CD14-positive monocyte (primary cell): ENCODE results near the gene KIDINS220. TPM values are rescaled to one million over a fixed set of nuclear protein-coding genes. Genes with fewer than 3 reads are reported as not detected.

Experiments
- DNase-seq, 3 donors: peaks; one replicate each; pipeline ENCODE4 v3.0.0-alpha.2; 2011 to 2022
- H2AFZ ChIP-seq: 2 replicates; pipeline ENCODE4 v1.6.0; 2012; ENCODE audit warnings: mild to moderate bottlenecking, low read depth, low read length, inconsistent platforms; ENCODE audit not compliant: insufficient read depth, poor library complexity, severe bottlenecking
- H3K27ac ChIP-seq, 2 donors: 1 replicate in 1 of 2; 2 replicates in 1 of 2; pipeline ENCODE4 v1.5.1; 2012 to 2013; ENCODE audit warnings: low read length in 2 of 2, control low read depth in 1 of 2, inconsistent platforms in 1 of 2, low read depth in 1 of 2, mild to moderate bottlenecking in 1 of 2
- H3K27me3 ChIP-seq, 2 donors: one replicate each; pipeline versions ENCODE4 v1.6.0 to v1.6.1; 2011 to 2013; ENCODE audit warnings: low read length in 2 of 2; ENCODE audit not compliant: control insufficient read depth in 2 of 2, insufficient read depth in 2 of 2
- H3K36me3 ChIP-seq, 2 donors: replicated peaks in 1 of 2; 1 replicate in 1 of 2; 2 replicates in 1 of 2; pipeline versions ENCODE4 v1.5.1 to v1.6.1; 2012 to 2013; ENCODE audit warnings: low read length in 2 of 2, control low read depth in 1 of 2, inconsistent platforms in 1 of 2, mild to moderate bottlenecking in 1 of 2; ENCODE audit not compliant: insufficient read depth in 2 of 2, control insufficient read depth in 1 of 2
- H3K4me1 ChIP-seq, 2 donors: 1 replicate in 1 of 2; 2 replicates in 1 of 2; pipeline versions ENCODE4 v1.5.1 to v1.6.1; 2012 to 2013; ENCODE audit warnings: low read length in 2 of 2, control low read depth in 1 of 2, inconsistent platforms in 1 of 2, mild to moderate bottlenecking in 1 of 2, moderate library complexity in 1 of 2; ENCODE audit not compliant: insufficient read depth in 2 of 2, control insufficient read depth in 1 of 2
- H3K4me2 ChIP-seq: replicated peaks from 2 replicates; pipeline ENCODE3; 2012; ENCODE audit warnings: low read length, moderate library complexity, mild to moderate bottlenecking; ENCODE audit not compliant: poor library complexity, severe bottlenecking; ENCODE audit errors: extremely low read depth
- H3K4me3 ChIP-seq, 3 experiments: fragments of 200-600 bp in 1 of 3; sonication (generic) in 1 of 3; replicated peaks in 1 of 3; 1 replicate in 2 of 3; 2 replicates in 1 of 3; pipeline ENCODE4 v1.5.1; 2011 to 2013; ENCODE audit warnings: low read length in 3 of 3, mild to moderate bottlenecking in 3 of 3, control low read depth in 2 of 3, low read depth in 2 of 3, inconsistent platforms in 1 of 3, moderate library complexity in 1 of 3
- H3K79me2 ChIP-seq: 2 replicates; pipeline ENCODE4 v1.6.0; 2012; ENCODE audit warnings: mild to moderate bottlenecking, control low read depth, inconsistent platforms, low read length, moderate library complexity; ENCODE audit not compliant: insufficient read depth
- H3K9ac ChIP-seq: 2 replicates; pipeline ENCODE4 v1.6.0; 2017; ENCODE audit warnings: low read length, mild to moderate bottlenecking; ENCODE audit not compliant: insufficient read depth, poor library complexity, severe bottlenecking
- H3K9me3 ChIP-seq, 2 donors: replicated peaks in 1 of 2; 1 replicate in 1 of 2; 2 replicates in 1 of 2; pipeline versions ENCODE4 v1.5.1 to v1.6.1; 2012 to 2013; ENCODE audit warnings: low read length in 2 of 2, control low read depth in 1 of 2; ENCODE audit not compliant: control insufficient read depth in 1 of 2, insufficient read depth in 1 of 2
- H4K20me1 ChIP-seq: 2 replicates; pipeline ENCODE4 v1.6.0; 2012; ENCODE audit warnings: mild to moderate bottlenecking, low read length, control low read depth, moderate library complexity; ENCODE audit not compliant: insufficient read depth
- H3K27ac Mint-ChIP-seq, 7 donors: one replicate each; pipeline ENCODE4 v1.8.0; 2020; ENCODE audit warnings: mild to moderate bottlenecking in 7 of 7, mixed read lengths in 7 of 7, moderate library complexity in 6 of 7, inconsistent platforms in 2 of 7
- H3K27me3 Mint-ChIP-seq, 3 donors: one replicate each; pipeline ENCODE4 v1.8.0; 2021 to 2022; ENCODE audit warnings: low read depth in 3 of 3, mild to moderate bottlenecking in 3 of 3, mixed read lengths in 3 of 3, moderate library complexity in 3 of 3, inconsistent platforms in 1 of 3
- H3K36me3 Mint-ChIP-seq, 2 donors: one replicate each; pipeline ENCODE4 v1.8.0; 2020; ENCODE audit warnings: mixed read lengths in 2 of 2, inconsistent platforms in 1 of 2, mild to moderate bottlenecking in 1 of 2
- H3K4me1 Mint-ChIP-seq: one replicate; pipeline ENCODE4 v1.8.0; 2020; ENCODE audit warnings: mild to moderate bottlenecking, mixed read lengths
- H3K4me3 Mint-ChIP-seq, 2 donors: one replicate each; pipeline ENCODE4 v1.8.0; 2020; ENCODE audit warnings: mild to moderate bottlenecking in 2 of 2, mixed read lengths in 2 of 2, moderate library complexity in 1 of 2
- H3K9me3 Mint-ChIP-seq, 7 donors: one replicate each; pipeline ENCODE4 v1.8.0; 2020 to 2022; ENCODE audit warnings: mixed read lengths in 7 of 7, mild to moderate bottlenecking in 6 of 7, moderate library complexity in 6 of 7, inconsistent platforms in 2 of 7
- WGBS: methylation state at CpG from one replicate; pipeline ENCODE4 v1.1.5; 2013; ENCODE audit warnings: missing lambda C conversion rate; ENCODE audit not compliant: insufficient coverage; 5-methylcytosine and 5-hydroxymethylcytosine counted together
- intact Hi-C, 2 donors: fragments of 100-400 bp; cut with micrococcal nuclease; formaldehyde crosslinking; loops; one replicate each; pipeline versions ENCODE4 v1.15.0 to v1.15.1; 2023
- polyA plus RNA-seq, 3 donors: library from polyadenylated mRNA; depleted of rRNA in 1 of 3; unstranded in 2 of 3; stranded (reverse) in 1 of 3; fragments of 300-500 nt in 2 of 3; fragments of >200 nt in 1 of 3; fragmentation: Illumina TruSeq in 2 of 3; gene quantifications; 1 replicate in 2 of 3; 2 replicates in 1 of 3; pipeline ENCODE4 v1.2.3, GENCODE V29; 2012 to 2021
- TF ChIP-seq, protein P1 (sequence below): fragments of 200-600 bp; IDR thresholded peaks from one replicate; pipeline ENCODE4 v1.8.0; 2022; ENCODE audit warnings: antibody characterized with exemption, mild to moderate bottlenecking

The KIDINS220 gene
- polyA plus RNA-seq, 3 donors: 12.1 to 26.7 (median 26.3) TPM

- intact Hi-C loops: loop anchor here (5.0 to 10.0 kb wide), 13 partner anchors 38 to 1585 kb away; no protein-coding TSS in a partner anchor
- peak overlapping the region; percentile 66 to 74 for H3K4me3 Mint-ChIP-seq
- Histone ChIP-seq H3K9me3 (peaks cover 10 to 12% of the 10 kb centered on the region in 2 donors), H3K79me2 (peaks cover 33% of the 10 kb centered on the region), H3K4me1 (peaks cover 44 to 50% of the 10 kb centered on the region in 2 donors), H3K27ac (no peak overlapping the region), H4K20me1 (peaks cover 29% of the 10 kb centered on the region), H2AFZ (no peak overlapping the region), H3K4me2 (peak overlapping the region; percentile 69), H3K36me3 (no peaks in the 10 kb centered on the region), H3K27me3 (peaks cover 28 to 46% of the 10 kb centered on the region in 2 donors), H3K4me3 (peak overlapping the region in 1 of 3 experiments; percentile 63), H3K9ac (peak overlapping the region; percentile 67)
- TF ChIP-seq, protein P1, sequence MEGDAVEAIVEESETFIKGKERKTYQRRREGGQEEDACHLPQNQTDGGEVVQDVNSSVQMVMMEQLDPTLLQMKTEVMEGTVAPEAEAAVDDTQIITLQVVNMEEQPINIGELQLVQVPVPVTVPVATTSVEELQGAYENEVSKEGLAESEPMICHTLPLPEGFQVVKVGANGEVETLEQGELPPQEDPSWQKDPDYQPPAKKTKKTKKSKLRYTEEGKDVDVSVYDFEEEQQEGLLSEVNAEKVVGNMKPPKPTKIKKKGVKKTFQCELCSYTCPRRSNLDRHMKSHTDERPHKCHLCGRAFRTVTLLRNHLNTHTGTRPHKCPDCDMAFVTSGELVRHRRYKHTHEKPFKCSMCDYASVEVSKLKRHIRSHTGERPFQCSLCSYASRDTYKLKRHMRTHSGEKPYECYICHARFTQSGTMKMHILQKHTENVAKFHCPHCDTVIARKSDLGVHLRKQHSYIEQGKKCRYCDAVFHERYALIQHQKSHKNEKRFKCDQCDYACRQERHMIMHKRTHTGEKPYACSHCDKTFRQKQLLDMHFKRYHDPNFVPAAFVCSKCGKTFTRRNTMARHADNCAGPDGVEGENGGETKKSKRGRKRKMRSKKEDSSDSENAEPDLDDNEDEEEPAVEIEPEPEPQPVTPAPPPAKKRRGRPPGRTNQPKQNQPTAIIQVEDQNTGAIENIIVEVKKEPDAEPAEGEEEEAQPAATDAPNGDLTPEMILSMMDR: no peak
- WGBS: 99% methylated on average over 9 of the region's 19 CpGs
- peak overlapping the region in 5 of 7 donors; percentile 82 to 93 (median 89) for H3K27ac Mint-ChIP-seq
- peaks cover 48% of the 10 kb centered on the region for H3K4me1 Mint-ChIP-seq
- peaks cover 37 to 54% (median 42%) of the 10 kb centered on the region in 3 donors for H3K27me3 Mint-ChIP-seq
- no peak for DNase-seq
- peaks cover 23 to 32% of the 10 kb centered on the region in 2 donors for H3K36me3 Mint-ChIP-seq
- H3K9me3 Mint-ChIP-seq: peaks cover 3 to 29% (median 23%) of the 10 kb centered on the region in 7 donors
Observed at GRCh38 chr2:8679827-8680731, 157.3 kb downstream of the KIDINS220 start.

GRCh38 chr2:8679567-8679826 lies 157.9 kb downstream of the KIDINS220 start:
- H3K36me3 Mint-ChIP-seq: peaks cover 29 to 34% of the 10 kb centered on the region in 2 donors
- peaks cover 45% of the 10 kb centered on the region for H3K4me1 Mint-ChIP-seq
- H4K20me1 ChIP-seq: peaks cover 25% of the 10 kb centered on the region
- H3K4me3 Mint-ChIP-seq: peak overlapping the region; percentile 66 to 74
- H3K27me3 ChIP-seq: peaks cover 28 to 47% of the 10 kb centered on the region in 2 donors
- no peak for DNase-seq
- peak overlapping the region in 2 of 3 experiments; percentile 6 to 63 for H3K4me3 ChIP-seq
- H2AFZ ChIP-seq: no peak overlapping the region
- peaks cover 6 to 35% (median 29%) of the 10 kb centered on the region in 7 donors for H3K9me3 Mint-ChIP-seq
- TF ChIP-seq, protein P1: no peak
- H3K36me3 ChIP-seq: no peaks in the 10 kb centered on the region
- peak overlapping the region in 6 of 7 donors; percentile 47 to 93 (median 87) for H3K27ac Mint-ChIP-seq
- H3K27me3 Mint-ChIP-seq: peaks cover 37 to 60% (median 48%) of the 10 kb centered on the region in 3 donors
- peak overlapping the region in 1 of 2 donors; percentile 54 for H3K27ac ChIP-seq
- H3K79me2 ChIP-seq: peaks cover 27% of the 10 kb centered on the region
- H3K9ac ChIP-seq: peak overlapping the region; percentile 67
- WGBS: no CpG with 5 or more reads among the region's 8 CpGs
- intact Hi-C loops: loop anchor here (5.0 kb wide), 4 partner anchors 37 to 147 kb away; no protein-coding TSS in a partner anchor
- peak overlapping the region; percentile 69 for H3K4me2 ChIP-seq
- peaks cover 39 to 45% of the 10 kb centered on the region in 2 donors for H3K4me1 ChIP-seq
- H3K9me3 ChIP-seq: peaks cover 15 to 18% of the 10 kb centered on the region in 2 donors

Other genes starting within 250 kb of the KIDINS220 start
- 1,000 to 10,000 TPM in 1 of 3 donors, 100 to 1,000 TPM in 2; 282 to 2,821 (median 295) TPM for gene ID2, start 155.6 kb downstream of the KIDINS220 start, polyA plus RNA-seq
- 1 to 10 TPM; 5.1 to 9.0 (median 5.5) TPM for gene MBOAT2, start 166.1 kb upstream of the KIDINS220 start, polyA plus RNA-seq